Liver (tissue), 9 donors: ENCODE results near the gene AMBRA1. TPM values are rescaled to one million over a fixed set of nuclear protein-coding genes. Genes with fewer than 3 reads are reported as not detected.

Experiments used
- DNase-seq: peaks from one replicate; pipeline ENCODE4 v3.0.0-alpha.2; 2017; ENCODE audit warnings: low spot score
- H3K27ac ChIP-seq, 2 donors: one replicate each; pipeline ENCODE4 v1.7.0; 2013; ENCODE audit warnings: inconsistent platforms in 2 of 2, low read length in 2 of 2, control low read depth in 1 of 2, low read depth in 1 of 2, mild to moderate bottlenecking in 1 of 2
- H3K27me3 ChIP-seq, 4 donors: one replicate each; pipeline versions ENCODE4 v1.6.1 to v1.7.0; 2013; ENCODE audit warnings: low read length in 3 of 4, inconsistent platforms in 1 of 4, mild to moderate bottlenecking in 1 of 4, moderate library complexity in 1 of 4; ENCODE audit not compliant: control insufficient read depth in 4 of 4, insufficient read depth in 4 of 4
- H3K36me3 ChIP-seq, 4 donors: one replicate each; pipeline versions ENCODE4 v1.6.1 to v1.7.0; 2013; ENCODE audit warnings: low read length in 3 of 4, mild to moderate bottlenecking in 3 of 4, low read depth in 1 of 4, moderate library complexity in 1 of 4; ENCODE audit not compliant: control insufficient read depth in 4 of 4, insufficient read depth in 3 of 4
- H3K4me1 ChIP-seq, 4 donors: one replicate each; pipeline versions ENCODE4 v1.6.1 to v1.7.0; 2013; ENCODE audit warnings: low read length in 3 of 4, mild to moderate bottlenecking in 3 of 4, moderate library complexity in 1 of 4; ENCODE audit not compliant: control insufficient read depth in 4 of 4, insufficient read depth in 4 of 4
- H3K4me3 ChIP-seq, 3 donors: one replicate each; pipeline versions ENCODE4 v1.6.1 to v1.7.0; 2013; ENCODE audit warnings: low read length in 3 of 3, control low read depth in 1 of 3, low read depth in 1 of 3, mild to moderate bottlenecking in 1 of 3
- H3K9ac ChIP-seq, 2 donors: one replicate each; pipeline ENCODE4 v1.7.0; 2013; ENCODE audit warnings: low read length in 2 of 2, mild to moderate bottlenecking in 2 of 2, moderate library complexity in 2 of 2, control low read depth in 1 of 2, low read depth in 1 of 2
- H3K9me3 ChIP-seq, 4 donors: one replicate each; pipeline versions ENCODE4 v1.6.1 to v1.7.0; 2013; ENCODE audit warnings: low read length in 3 of 4; ENCODE audit not compliant: control insufficient read depth in 4 of 4
- FOXA1 ChIP-seq: IDR thresholded peaks from 2 replicates; pipeline ENCODE4 v1.6.1; 2016; ENCODE audit warnings: antibody characterized with exemption
- FOXA2 ChIP-seq: IDR thresholded peaks from 2 replicates; pipeline ENCODE4 v1.6.1; 2016; ENCODE audit warnings: antibody characterized with exemption
- GABPA ChIP-seq, 2 donors: IDR thresholded peaks in 1 of 2; conservative IDR thresholded peaks in 1 of 2; 2 replicates each; pipeline ENCODE4 v1.6.1; 2016; ENCODE audit warnings: antibody characterized with exemption in 2 of 2, mild to moderate bottlenecking in 1 of 2, moderate library complexity in 1 of 2
- HNF4A ChIP-seq, 2 donors: conservative IDR thresholded peaks; 2 replicates each; pipeline ENCODE4 v1.6.1; 2016; ENCODE audit warnings: antibody characterized with exemption in 2 of 2, mild to moderate bottlenecking in 2 of 2
- HNF4G ChIP-seq: IDR thresholded peaks from 2 replicates; pipeline ENCODE4 v1.6.1; 2016; ENCODE audit warnings: antibody characterized with exemption
- RAD21 ChIP-seq, 2 donors: IDR thresholded peaks; 2 replicates each; pipeline ENCODE4 v1.6.1; 2016; ENCODE audit warnings: antibody characterized with exemption in 2 of 2, mild to moderate bottlenecking in 2 of 2
- RXRA ChIP-seq, 2 donors: IDR thresholded peaks; 2 replicates each; pipeline ENCODE4 v1.6.1; 2017 to 2018; ENCODE audit warnings: antibody characterized with exemption in 2 of 2, mild to moderate bottlenecking in 1 of 2
- SP1 ChIP-seq: IDR thresholded peaks from 2 replicates; pipeline ENCODE4 v1.6.1; 2018; ENCODE audit warnings: antibody characterized with exemption, mild to moderate bottlenecking
- WGBS: extraction: QIAGEN DNeasy Blood & Tissue Kit; methylation state at CpG from one replicate; pipeline ENCODE4 v1.1.7; 2013; 5-methylcytosine and 5-hydroxymethylcytosine counted together
- polyA plus RNA-seq, 2 donors: library from polyadenylated mRNA; stranded (reverse) in 1 of 2; unstranded in 1 of 2; fragments of 200-250 nt in 1 of 2; fragments of >200 nt in 1 of 2; fragmentation: Nextera tagmentation in 1 of 2; extraction: Ambion mirVana in 1 of 2; gene quantifications; one replicate each; pipeline versions ENCODE4 v1.2.1 to v1.2.3, GENCODE V29; 2013 to 2015
- total RNA-seq, 2 donors: library from RNA; depleted of rRNA; stranded (reverse); fragments of >200 nt; gene quantifications; one replicate each; pipeline ENCODE4 v1.2.3, GENCODE V29; 2014
- TF ChIP-seq, protein P1 (sequence below): IDR thresholded peaks from 2 replicates; pipeline ENCODE4 v1.6.1; 2016; ENCODE audit warnings: antibody characterized with exemption, mild to moderate bottlenecking
- TF ChIP-seq, protein P2 (sequence below): IDR thresholded peaks from 2 replicates; pipeline ENCODE4 v1.6.1; 2016; ENCODE audit warnings: antibody characterized with exemption
- TF ChIP-seq, protein P3 (sequence below): IDR thresholded peaks from 2 replicates; pipeline ENCODE4 v1.6.1; 2016; ENCODE audit warnings: antibody characterized with exemption
- TF ChIP-seq, protein P4 (sequence below): fragments of 150-350 bp; IDR thresholded peaks from 2 replicates; pipeline ENCODE4 v1.5.1; 2017; ENCODE audit warnings: improper control_type of control experiment, low read depth, low read length; ENCODE audit not compliant: missing input control
- TF ChIP-seq, protein P5 (sequence below): IDR thresholded peaks from 2 replicates; pipeline ENCODE4 v1.6.1; 2016; ENCODE audit warnings: antibody characterized with exemption
- donor health status: healthy.
- donor health status: healthy.
- donor health status: healthy.
- donor health status: healthy.
- donor health status: healthy.

Gene AMBRA1
- total and polyA plus RNA-seq, 4 donors: 3.7 to 25.7 (median 15.1) TPM

DNA sequence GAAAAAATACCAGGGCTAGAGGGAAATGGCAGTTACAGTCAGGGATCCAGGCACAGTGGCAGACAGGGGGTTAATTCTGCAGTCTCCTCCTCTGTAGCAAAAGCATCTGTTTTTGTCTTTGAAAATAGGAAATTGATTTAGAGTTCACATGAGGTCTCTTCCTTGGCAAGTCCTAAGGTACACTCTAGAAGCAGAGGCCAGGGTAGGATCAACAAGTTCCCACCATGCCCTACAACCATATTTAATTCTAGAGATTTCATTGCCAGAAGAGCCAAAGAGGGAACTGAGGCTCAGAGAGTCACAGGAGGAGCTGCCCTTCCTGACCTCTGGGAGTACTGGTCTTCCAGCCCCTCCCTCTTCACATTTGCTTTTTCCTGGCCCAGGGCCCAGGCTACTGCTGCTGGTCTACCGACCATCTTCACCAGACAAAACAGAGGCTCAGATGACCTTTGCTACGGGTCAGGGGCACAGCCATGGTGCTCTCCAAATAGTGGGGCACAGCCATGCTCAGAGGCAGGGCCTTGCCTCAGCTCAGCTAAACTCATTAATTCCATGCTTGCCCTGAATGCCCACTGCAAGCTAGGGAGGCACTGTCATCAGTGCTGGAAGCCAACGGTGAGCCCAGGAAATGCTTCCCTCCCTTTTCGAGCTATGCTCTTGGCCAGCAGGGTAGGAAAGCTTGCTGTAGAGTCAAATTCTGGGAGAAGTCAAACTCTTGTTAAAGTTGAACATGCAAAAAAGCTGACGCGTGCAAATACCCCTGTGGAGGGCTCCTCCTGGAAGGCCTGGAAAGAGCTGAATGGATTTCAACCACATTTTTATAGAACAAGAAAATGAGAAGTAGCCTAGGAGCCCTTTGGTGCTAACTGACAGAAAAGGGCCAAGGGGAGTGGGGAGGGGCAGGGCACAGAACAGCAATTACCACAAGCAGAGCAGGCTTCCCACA is 190.6 kb downstream of the AMBRA1 start:
- no peak overlapping the region for H3K9ac ChIP-seq
- no peaks in the 10 kb centered on the region for H3K4me1 ChIP-seq
- H3K4me3 ChIP-seq: no peak overlapping the region
- no peaks in the 10 kb centered on the region for H3K9me3 ChIP-seq
- WGBS: 73% methylated on average over 6 of the region's 6 CpGs
- TF ChIP-seq, protein P1, sequence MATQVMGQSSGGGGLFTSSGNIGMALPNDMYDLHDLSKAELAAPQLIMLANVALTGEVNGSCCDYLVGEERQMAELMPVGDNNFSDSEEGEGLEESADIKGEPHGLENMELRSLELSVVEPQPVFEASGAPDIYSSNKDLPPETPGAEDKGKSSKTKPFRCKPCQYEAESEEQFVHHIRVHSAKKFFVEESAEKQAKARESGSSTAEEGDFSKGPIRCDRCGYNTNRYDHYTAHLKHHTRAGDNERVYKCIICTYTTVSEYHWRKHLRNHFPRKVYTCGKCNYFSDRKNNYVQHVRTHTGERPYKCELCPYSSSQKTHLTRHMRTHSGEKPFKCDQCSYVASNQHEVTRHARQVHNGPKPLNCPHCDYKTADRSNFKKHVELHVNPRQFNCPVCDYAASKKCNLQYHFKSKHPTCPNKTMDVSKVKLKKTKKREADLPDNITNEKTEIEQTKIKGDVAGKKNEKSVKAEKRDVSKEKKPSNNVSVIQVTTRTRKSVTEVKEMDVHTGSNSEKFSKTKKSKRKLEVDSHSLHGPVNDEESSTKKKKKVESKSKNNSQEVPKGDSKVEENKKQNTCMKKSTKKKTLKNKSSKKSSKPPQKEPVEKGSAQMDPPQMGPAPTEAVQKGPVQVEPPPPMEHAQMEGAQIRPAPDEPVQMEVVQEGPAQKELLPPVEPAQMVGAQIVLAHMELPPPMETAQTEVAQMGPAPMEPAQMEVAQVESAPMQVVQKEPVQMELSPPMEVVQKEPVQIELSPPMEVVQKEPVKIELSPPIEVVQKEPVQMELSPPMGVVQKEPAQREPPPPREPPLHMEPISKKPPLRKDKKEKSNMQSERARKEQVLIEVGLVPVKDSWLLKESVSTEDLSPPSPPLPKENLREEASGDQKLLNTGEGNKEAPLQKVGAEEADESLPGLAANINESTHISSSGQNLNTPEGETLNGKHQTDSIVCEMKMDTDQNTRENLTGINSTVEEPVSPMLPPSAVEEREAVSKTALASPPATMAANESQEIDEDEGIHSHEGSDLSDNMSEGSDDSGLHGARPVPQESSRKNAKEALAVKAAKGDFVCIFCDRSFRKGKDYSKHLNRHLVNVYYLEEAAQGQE: no peak
- no peak for TF ChIP-seq HNF4G
- TF ChIP-seq, protein P2, sequence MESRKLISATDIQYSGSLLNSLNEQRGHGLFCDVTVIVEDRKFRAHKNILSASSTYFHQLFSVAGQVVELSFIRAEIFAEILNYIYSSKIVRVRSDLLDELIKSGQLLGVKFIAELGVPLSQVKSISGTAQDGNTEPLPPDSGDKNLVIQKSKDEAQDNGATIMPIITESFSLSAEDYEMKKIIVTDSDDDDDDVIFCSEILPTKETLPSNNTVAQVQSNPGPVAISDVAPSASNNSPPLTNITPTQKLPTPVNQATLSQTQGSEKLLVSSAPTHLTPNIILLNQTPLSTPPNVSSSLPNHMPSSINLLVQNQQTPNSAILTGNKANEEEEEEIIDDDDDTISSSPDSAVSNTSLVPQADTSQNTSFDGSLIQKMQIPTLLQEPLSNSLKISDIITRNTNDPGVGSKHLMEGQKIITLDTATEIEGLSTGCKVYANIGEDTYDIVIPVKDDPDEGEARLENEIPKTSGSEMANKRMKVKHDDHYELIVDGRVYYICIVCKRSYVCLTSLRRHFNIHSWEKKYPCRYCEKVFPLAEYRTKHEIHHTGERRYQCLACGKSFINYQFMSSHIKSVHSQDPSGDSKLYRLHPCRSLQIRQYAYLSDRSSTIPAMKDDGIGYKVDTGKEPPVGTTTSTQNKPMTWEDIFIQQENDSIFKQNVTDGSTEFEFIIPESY: no peak
- no peak for TF ChIP-seq RXRA (IDR thresholded peaks at IDR 0.05)
- TF ChIP-seq, protein P3, sequence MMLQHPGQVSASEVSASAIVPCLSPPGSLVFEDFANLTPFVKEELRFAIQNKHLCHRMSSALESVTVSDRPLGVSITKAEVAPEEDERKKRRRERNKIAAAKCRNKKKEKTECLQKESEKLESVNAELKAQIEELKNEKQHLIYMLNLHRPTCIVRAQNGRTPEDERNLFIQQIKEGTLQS: no peak
- no peak for TF ChIP-seq HNF4A (conservative IDR thresholded peaks at IDR 0.05)
- TF ChIP-seq, protein P4, sequence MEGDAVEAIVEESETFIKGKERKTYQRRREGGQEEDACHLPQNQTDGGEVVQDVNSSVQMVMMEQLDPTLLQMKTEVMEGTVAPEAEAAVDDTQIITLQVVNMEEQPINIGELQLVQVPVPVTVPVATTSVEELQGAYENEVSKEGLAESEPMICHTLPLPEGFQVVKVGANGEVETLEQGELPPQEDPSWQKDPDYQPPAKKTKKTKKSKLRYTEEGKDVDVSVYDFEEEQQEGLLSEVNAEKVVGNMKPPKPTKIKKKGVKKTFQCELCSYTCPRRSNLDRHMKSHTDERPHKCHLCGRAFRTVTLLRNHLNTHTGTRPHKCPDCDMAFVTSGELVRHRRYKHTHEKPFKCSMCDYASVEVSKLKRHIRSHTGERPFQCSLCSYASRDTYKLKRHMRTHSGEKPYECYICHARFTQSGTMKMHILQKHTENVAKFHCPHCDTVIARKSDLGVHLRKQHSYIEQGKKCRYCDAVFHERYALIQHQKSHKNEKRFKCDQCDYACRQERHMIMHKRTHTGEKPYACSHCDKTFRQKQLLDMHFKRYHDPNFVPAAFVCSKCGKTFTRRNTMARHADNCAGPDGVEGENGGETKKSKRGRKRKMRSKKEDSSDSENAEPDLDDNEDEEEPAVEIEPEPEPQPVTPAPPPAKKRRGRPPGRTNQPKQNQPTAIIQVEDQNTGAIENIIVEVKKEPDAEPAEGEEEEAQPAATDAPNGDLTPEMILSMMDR: no peak
- TF ChIP-seq GABPA (IDR thresholded peaks at IDR 0.05 in 1 of 2, conservative IDR thresholded peaks at IDR 0.05 in 1 of 2): no peak
- TF ChIP-seq RAD21 (IDR thresholded peaks at IDR 0.05): no peak
- TF ChIP-seq FOXA1: no peak
- no peak for TF ChIP-seq FOXA2
- H3K27ac ChIP-seq: no peak overlapping the region
- DNase-seq: no peak
- H3K36me3 ChIP-seq: peaks cover 7 to 24% (median 11%) of the 10 kb centered on the region in 4 donors
- H3K27me3 ChIP-seq: no peaks in the 10 kb centered on the region

DNA sequence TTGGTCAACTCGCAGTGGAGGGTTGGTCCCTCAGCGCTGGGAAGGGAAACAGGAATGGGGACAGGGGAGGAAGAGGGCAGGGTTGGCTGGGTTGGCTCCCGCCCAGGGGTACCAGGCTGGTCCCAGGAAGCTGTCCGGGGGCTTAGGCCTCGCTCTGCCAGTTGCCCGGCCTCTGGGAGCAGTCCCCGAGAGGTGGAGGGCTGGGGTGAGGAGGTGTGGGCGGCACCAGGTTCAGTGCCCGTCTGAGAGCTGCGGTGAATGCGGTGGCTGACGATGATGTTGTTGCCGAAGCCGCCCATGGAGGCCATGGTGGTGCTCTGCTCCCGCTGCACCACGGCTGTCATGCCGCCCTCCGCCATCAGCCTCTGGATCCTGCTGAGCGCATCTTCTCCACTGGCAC is 196.3 kb downstream of the AMBRA1 start:
- Histone ChIP-seq H3K27ac (no peak overlapping the region), H3K36me3 (peaks cover 1 to 12% (median 5%) of the 10 kb centered on the region in 4 donors), H3K27me3 (no peaks in the 10 kb centered on the region), H3K9ac (no peak overlapping the region), H3K4me1 (peaks cover 4 to 7% (median 5%) of the 10 kb centered on the region in 4 donors), H3K4me3 (no peak overlapping the region), H3K9me3 (no peaks in the 10 kb centered on the region)
- DNase-seq: no peak
- WGBS: 97% methylated on average over 19 of the region's 19 CpGs
- TF ChIP-seq GABPA (IDR thresholded peaks at IDR 0.05 in 1 of 2, conservative IDR thresholded peaks at IDR 0.05 in 1 of 2) (no peak), RAD21 (IDR thresholded peaks at IDR 0.05) (no peak), SP1 (no peak), HNF4G (no peak), HNF4A (conservative IDR thresholded peaks at IDR 0.05) (no peak)
- TF ChIP-seq, protein P3: no peak
- TF ChIP-seq, protein P4: no peak
- TF ChIP-seq, protein P2: no peak
- TF ChIP-seq, protein P5, sequence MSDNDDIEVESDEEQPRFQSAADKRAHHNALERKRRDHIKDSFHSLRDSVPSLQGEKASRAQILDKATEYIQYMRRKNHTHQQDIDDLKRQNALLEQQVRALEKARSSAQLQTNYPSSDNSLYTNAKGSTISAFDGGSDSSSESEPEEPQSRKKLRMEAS: no peak
